GM20431 (cell line): ENCODE measurements around the gene NIP7.
"Not testable (repeated sequence)": the region's sequence is repeated elsewhere in the genome, so short reads cannot be mapped to it uniquely, and the experiment has no call there.

ENCODE experiments used
- in situ Hi-C: fragments of 300-500 bp; cut with MseI, MboI; formaldehyde crosslinking; loops from one replicate; pipeline ENCODE4 v1.15.0; 2020; ENCODE audit warnings: low sequenced_read_pairs; ENCODE audit not compliant: unreplicated experiment

Gene NIP7

DNA sequence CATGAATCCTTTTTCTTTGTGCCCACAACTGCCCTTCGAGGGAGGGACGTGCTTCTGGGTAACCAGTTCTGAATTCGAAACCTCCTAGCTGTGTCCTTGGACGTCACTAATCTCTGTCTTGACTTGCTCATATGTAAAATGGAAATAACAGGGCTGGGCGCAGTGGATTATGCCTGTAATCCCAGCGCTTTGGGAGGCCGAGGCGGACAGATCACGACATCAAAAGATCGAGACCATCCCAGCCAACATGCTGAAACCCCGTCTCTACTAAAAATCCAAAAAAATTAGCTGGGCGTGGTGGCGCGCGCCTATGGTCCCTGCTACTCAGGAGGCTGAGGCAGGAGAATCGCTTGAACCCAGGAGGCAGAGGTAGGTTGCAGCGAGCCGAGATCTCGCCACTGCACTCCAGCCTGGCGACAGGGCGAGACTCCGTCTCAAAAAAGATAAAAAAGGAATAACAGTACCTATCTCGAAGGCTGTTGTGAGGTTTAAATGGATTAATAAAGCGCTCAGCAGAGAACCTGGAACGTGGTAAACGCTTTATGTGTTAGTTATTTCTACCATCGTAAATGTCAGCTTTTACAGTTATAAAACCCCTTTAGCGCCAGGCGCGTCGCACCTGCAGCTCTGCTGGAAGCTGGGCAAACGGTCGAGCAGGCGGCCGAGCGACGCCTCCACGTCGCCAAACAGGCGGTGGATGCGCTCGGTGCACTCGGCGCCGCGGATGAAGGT lies 849 bp upstream of the NIP7 start:
- in situ Hi-C loops: no loop called here

- in situ Hi-C loops: no loop called here
Measured at GRCh38 chr16:69340095-69340644, 598 bp downstream of the NIP7 start.

DNA sequence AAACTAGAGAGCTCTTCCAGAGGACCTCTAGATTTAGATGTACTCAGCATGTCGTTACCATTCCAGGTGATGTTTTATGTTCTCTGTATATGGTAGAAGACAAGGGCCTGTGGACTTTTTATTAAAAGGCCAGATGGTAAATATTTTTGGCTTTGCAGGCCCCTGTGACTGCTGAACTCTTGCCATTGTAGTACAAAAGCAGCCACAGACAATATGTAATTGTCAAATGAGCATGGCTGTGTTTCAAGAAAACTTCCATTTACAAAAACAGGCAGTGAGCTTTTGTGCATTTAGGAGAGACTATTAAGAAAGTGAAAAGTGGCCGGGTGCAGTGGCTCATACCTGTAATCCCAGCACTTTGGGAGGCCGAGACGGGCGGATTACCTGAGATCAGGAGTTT lies 4.6 kb downstream of the NIP7 start:
- in situ Hi-C loops: no loop called here

DNA sequence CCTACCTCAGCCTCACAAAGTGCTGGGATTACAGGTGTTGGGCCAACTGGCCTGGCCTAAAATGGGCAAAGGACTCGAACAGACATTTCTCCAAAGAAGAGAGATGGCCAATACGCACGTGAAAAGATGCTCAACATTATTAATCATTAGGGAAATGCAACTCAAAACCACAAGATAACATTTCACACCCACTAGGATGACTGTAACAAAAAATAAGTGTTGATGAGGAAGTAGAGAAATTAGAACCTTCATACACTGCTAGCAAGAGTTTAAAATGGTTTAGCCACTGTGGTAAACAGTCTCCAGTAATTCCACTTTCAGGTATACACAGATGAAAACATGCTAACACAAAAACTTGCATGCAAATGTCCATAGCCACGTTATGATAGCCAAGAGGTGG lies 6.4 kb downstream of the NIP7 start:
- in situ Hi-C loops: no loop called here

GRCh38 chr16:69346683-69347082 lies 7.1 kb downstream of the NIP7 start:
- in situ Hi-C loops: no loop called here

- in situ Hi-C loops: no loop called here
Measured at GRCh38 chr16:69348222-69348621, 8.7 kb downstream of the NIP7 start.

- in situ Hi-C loops: no loop called here
Measured at GRCh38 chr16:69349536-69349935, 10.0 kb downstream of the NIP7 start.

DNA sequence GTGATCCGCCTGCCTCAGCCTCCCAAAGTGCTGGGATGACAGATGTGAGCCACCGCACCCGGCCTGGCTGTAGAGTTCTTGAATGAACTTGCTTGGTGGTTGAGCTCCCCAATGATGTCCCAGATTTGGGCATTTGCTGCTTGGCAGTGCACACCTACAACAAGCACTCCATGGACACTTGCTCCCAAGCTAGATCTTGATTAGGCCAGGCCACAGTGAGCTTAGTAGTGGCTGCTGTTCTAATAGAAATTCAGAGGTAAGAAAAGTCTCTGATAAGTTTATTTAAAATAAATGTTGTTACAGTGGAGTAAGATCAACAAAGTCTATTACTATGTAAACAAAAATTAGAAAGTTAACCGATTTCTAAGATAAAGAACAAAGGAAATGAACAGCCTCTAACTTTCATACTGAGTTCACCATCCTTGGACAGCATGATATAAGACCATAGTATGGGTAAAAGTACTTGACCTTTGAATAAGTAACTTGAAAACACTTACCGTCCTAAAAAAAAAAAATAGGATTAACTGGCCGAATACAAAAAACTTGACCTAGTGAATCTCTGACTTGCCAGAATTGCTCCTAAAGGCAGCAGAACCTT lies 11.1 kb downstream of the NIP7 start:
- in situ Hi-C loops: no loop called here

DNA sequence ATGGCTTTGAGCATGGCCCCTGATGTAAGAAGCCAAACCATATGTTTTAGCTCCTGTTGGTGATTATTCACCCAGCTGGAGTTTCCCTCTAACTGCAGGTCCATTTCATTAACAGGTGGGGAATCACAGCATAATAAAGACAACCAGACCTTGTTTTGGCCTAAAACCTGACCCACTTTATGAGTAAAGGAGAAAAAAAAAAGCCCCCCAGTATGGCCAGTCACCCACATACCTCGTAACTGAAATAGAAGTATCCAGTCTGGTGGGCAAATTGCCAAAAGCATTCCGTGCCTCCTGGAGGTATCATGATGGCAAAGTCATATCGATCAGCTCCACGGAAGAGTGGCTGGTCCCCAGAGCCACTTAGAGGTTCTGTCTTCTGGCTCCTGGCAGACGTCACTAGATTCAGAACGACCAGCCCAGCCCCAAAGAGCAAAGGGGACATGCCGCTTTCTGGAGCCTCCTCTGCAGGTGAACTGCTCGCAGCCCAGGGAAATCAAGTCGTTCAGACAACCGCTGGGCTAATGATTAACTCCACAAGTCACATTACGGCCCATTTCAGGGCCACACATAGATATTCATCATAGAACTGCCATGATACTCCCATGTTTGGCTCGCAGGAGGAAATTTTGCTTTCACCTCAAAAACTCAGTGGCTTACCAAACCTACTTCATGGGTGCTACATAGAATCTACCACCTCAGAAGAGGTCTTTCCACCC lies 11.9 kb downstream of the NIP7 start, which contains the start of gene TMED6:
Gene TMED6, minus strand, starts transcription at position 478 of the 719 bp plus-strand sequence. Its CDS starts 33 bp downstream, at position 445.
- in situ Hi-C loops: no loop called here

DNA sequence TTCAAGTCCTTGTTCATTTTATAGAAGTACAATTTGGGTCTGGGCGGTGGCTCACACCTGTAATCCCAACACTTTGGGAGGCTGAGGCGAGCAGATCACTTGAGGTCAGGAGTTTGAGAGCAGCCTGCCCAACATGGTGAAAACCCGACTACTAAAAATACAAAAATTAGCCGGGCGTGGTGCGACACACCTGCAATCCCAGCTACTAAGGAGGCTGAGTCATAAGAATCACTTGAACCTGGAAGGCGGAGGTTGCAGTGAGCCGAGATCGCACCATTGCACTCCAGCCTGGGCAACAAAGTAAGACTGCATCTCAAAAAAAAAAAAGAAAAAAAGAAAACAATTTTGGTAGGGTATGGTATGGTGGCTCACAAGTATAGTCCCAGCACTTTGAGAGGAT lies 20.5 kb downstream of the NIP7 start:
- in situ Hi-C loops: not testable (repeated sequence)

- in situ Hi-C loops: no loop called here
Measured at GRCh38 chr16:69363281-69363717, 23.7 kb downstream of the NIP7 start.

DNA sequence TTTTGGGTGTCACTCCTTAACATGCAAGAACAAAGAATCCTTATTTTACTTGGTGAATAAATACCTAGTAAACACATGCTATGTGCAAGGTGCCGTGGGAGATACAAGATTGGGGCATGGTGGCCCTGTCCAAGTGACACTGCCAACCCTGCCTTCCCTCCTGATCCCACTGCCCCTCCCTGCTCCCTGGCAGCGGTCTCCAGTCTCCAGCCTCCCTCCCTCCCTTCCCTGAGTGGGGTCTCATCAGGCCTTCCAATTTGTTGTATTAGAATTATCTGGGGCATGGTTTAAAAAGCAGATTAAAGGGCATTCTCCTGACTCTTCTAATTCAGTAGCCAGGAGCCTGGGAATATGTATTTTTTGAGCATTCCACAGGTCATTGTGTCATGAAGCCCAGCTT lies 24.5 kb downstream of the NIP7 start:
- in situ Hi-C loops: no loop called here

GRCh38 chr16:69365901-69366300 lies 26.3 kb downstream of the NIP7 start:
- in situ Hi-C loops: no loop called here

GRCh38 chr16:69366431-69366830 lies 26.9 kb downstream of the NIP7 start:
- in situ Hi-C loops: no loop called here

- in situ Hi-C loops: no loop called here
Measured at GRCh38 chr16:69367980-69368379, 28.4 kb downstream of the NIP7 start.

GRCh38 chr16:69368866-69369265 lies 29.3 kb downstream of the NIP7 start:
- in situ Hi-C loops: no loop called here

GRCh38 chr16:69371564-69371963 lies 32.0 kb downstream of the NIP7 start:
- in situ Hi-C loops: no loop called here

DNA sequence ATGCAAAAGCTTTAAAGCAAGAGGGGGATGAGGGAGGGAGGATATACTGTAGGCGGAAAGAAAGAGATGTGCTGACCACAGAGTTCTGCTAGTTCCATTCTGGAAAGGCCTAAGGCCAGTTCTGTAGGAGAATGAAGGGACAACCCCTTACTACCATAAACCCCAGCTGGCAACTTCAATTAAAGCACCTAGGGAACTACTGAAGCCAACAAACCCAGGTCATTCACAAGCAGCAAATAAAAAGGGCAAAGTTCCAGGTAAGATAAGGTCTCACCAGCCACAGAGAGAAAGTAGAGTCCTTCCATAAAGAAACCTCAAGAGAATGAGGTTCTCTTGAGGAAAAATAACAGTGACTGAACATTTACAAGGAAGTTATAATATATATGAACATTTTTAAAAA lies 33.4 kb downstream of the NIP7 start:
- in situ Hi-C loops: no loop called here

GRCh38 chr16:69376393-69377059 lies 37.0 kb downstream of the NIP7 start:
- in situ Hi-C loops: no loop called here

DNA sequence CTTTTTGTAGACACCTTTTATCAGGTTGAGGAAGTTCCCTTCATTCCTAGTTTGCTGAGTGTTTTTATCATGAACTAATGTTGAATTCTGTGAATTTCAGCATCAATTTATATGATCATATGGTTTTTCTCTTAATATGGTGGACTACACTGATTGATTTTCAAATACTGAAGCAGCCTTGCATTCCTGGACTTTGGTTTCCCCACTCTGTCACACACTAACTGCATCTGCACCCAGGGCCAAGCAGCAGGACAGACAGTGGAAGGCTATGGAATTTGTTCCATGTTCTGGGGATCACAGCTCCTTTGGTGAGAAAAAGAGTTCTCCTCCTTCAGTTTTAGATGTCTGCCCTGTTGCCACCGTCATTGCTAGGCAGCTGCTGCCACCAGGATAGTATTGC lies 38.5 kb downstream of the NIP7 start:
- in situ Hi-C loops: no loop called here
